ENCODE results near the gene ARHGEF17.

The ARHGEF17 gene

DNA sequence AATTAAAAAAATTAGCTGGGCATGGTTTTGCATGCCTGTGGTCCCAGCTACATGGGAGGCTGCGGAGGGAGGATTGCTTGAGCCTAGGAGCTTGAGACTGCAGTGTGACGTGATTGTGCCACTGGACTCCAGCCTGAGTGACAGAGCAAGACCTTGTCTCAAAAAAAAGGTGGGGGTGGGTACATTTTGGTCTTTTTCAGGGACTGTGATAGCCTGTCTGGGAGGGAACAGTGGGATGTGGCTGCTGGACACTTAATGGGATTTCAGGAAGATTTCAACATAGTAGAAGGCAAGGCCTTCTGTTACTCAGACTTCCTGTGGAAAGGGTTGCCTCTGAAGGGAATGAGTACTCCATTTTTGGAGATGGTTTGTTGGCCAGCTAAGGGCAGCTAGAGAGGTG lies 108.7 kb downstream of the ARHGEF17 start:
- no peak for DNase-seq

All from COR-L47 (cell line).